GM19468 (cell line): Measurements from ENCODE around the gene CEP152.
"Not testable (repeated sequence)": the region's sequence is repeated elsewhere in the genome, so short reads cannot be mapped to it uniquely, and the experiment has no call there.

Experiments
- ATAC-seq: cut with Tn5 transposase; IDR thresholded peaks from one replicate; pipeline ENCODE4 v1.9.1; 2021; ENCODE audit warnings: mild to moderate bottlenecking, moderate library complexity, moderate number of reproducible peaks; ENCODE audit not compliant: unreplicated experiment; ENCODE audit errors: extremely low read depth

Gene CEP152

GRCh38 chr15:48810414-48811324, at the start of gene CEP152:
TSS of gene CEP152 (minus strand) at chr15:48811069. CDS start at chr15:48805649, 5,420 bp downstream.
- peak; percentile 98 for ATAC-seq

- no peak for ATAC-seq
Measured at GRCh38 chr15:48859426-48859825, 48.6 kb upstream of the CEP152 start.

- no peak for ATAC-seq
Measured at GRCh38 chr15:48858401-48858800, 47.5 kb upstream of the CEP152 start.

GRCh38 chr15:48856942-48857341, 46.1 kb upstream of the CEP152 start:
- no peak for ATAC-seq

- no peak for ATAC-seq
Measured at GRCh38 chr15:48855501-48856440, 44.9 kb upstream of the CEP152 start.

- not testable (repeated sequence) for ATAC-seq
Measured at GRCh38 chr15:48854434-48854833, 43.6 kb upstream of the CEP152 start.

GRCh38 chr15:48851956-48852355, 41.1 kb upstream of the CEP152 start:
- ATAC-seq = no peak

GRCh38 chr15:48850648-48851047, 39.8 kb upstream of the CEP152 start:
- no peak for ATAC-seq

GRCh38 chr15:48845123-48845522, 34.3 kb upstream of the CEP152 start:
- ATAC-seq = no peak

GRCh38 chr15:48842501-48842900, 31.6 kb upstream of the CEP152 start:
- ATAC-seq = no peak

GRCh38 chr15:48834756-48835155, 23.9 kb upstream of the CEP152 start:
- ATAC-seq = no peak

GRCh38 chr15:48833526-48834239, 22.8 kb upstream of the CEP152 start:
- ATAC-seq = no peak

GRCh38 chr15:48832648-48833047, 21.8 kb upstream of the CEP152 start:
- no peak for ATAC-seq

- no peak for ATAC-seq
Measured at GRCh38 chr15:48828906-48829305, 18.0 kb upstream of the CEP152 start.

GRCh38 chr15:48828471-48828870, 17.6 kb upstream of the CEP152 start:
- no peak for ATAC-seq

- ATAC-seq = no peak
Measured at GRCh38 chr15:48825075-48825474, 14.2 kb upstream of the CEP152 start.

- no peak for ATAC-seq
Measured at GRCh38 chr15:48823706-48824105, 12.8 kb upstream of the CEP152 start.

GRCh38 chr15:48823237-48823636, 12.4 kb upstream of the CEP152 start:
- no peak for ATAC-seq

- ATAC-seq = no peak
Measured at GRCh38 chr15:48814286-48814685, 3.4 kb upstream of the CEP152 start.

- ATAC-seq = no peak
Measured at GRCh38 chr15:48811325-48811958, 573 bp upstream of the CEP152 start.
